ENCODE measurements around the gene ARHGAP4.

DNA sequence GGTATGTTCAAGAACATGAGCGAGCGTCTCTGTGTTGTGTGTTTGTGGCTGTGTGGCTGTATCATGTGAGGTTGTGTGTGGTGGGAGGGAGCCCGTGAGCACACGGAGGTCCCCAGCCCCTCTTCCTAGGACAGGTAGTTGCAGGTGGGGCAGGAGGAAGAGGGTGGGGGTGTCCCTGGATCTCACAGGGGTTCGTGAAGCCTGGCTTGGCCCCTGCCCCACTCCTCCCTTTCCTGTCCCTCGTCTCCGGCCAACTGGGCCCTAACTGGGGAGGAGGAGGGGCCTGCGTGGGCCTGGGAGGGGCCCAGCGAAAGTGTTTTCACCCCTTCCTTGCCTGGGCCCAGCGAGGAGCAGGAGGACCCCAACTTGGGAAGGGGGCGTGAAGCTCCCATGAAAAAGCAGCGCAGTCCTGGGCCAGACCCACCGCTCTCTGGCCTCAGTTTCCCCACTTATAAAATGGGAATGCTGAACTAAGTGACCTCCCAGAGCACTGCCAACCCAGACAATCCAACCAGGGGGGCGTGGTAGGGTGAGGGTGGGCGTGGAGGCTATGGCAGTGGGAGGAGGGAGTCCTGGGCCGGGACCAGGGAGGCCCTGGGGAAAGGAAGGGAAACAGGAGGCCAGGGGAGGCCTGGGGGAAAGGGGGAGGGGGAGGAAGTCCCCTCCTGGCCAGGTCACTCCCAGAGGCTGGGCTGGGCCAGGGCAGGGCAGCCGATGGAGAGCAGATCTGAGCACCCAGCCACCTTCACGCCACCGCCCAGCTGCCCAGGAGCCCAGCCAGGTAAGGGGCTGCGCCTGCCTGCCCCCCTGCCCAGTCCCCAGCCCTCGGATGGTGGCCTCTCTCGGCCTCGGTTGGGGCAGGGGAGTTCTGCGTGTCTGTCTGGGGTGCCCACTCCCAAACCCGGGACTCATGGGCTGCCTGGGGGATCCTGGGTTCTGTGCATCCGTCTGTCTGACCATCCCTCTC, 21.8 kb downstream of the ARHGAP4 start, which contains the start of gene AVPR2:
- TF ChIP-seq POLR2A (IDR thresholded peaks at IDR 0.05) (no peak), EP300 (IDR thresholded peaks at IDR 0.05) (no peak), POLR2AphosphoS5 (IDR thresholded peaks at IDR 0.05) (no peak)
- TF ChIP-seq, protein P1, sequence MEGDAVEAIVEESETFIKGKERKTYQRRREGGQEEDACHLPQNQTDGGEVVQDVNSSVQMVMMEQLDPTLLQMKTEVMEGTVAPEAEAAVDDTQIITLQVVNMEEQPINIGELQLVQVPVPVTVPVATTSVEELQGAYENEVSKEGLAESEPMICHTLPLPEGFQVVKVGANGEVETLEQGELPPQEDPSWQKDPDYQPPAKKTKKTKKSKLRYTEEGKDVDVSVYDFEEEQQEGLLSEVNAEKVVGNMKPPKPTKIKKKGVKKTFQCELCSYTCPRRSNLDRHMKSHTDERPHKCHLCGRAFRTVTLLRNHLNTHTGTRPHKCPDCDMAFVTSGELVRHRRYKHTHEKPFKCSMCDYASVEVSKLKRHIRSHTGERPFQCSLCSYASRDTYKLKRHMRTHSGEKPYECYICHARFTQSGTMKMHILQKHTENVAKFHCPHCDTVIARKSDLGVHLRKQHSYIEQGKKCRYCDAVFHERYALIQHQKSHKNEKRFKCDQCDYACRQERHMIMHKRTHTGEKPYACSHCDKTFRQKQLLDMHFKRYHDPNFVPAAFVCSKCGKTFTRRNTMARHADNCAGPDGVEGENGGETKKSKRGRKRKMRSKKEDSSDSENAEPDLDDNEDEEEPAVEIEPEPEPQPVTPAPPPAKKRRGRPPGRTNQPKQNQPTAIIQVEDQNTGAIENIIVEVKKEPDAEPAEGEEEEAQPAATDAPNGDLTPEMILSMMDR (IDR thresholded peaks at IDR 0.05), result no peak
